ENCODE data around the gene SLC7A8. TPM values are rescaled to one million over a fixed set of nuclear protein-coding genes. Genes with fewer than 3 reads are reported as not detected.

The SLC7A8 gene
- total RNA-seq, 1 experiment from 2014 or later: 0.90 TPM

DNA sequence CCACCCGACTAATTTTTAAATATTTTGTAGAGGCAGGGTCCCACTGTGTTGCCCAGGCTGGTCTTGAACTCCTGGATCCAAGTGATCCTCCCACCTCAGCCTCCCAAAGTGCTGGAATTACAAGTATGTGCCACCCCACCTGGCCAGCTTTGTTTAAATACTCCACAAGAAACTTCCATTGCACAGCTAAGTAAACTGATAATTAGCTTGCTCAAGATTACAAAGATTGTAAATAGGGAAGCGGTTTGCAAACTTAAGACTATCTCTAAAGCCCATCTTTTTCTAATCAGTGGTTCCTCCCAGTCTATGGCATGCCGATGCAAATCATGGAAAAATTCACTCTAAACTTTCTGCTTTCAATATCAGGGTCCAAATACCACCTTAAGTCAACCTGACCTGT is 9.7 kb downstream of the SLC7A8 start:
- BruUV-seq (replicated peaks): no TSS peak
- no peak overlapping the region for H3K4me3 ChIP-seq (ENCODE audit: low read depth in 2 of 2, low read length in 2 of 2)
- TF ChIP-seq SIN3A (IDR thresholded peaks at IDR 0.05; ENCODE audit: borderline replicate concordance, insufficient read depth, low read depth, low read length): no peak
- no peak for TF ChIP-seq TCF7L2 (IDR thresholded peaks at IDR 0.05; ENCODE audit: low read depth, low read length)
- TF ChIP-seq POLR2AphosphoS5 (IDR thresholded peaks at IDR 0.05; ENCODE audit: low read depth, low read length): no peak
- TF ChIP-seq, protein P1, sequence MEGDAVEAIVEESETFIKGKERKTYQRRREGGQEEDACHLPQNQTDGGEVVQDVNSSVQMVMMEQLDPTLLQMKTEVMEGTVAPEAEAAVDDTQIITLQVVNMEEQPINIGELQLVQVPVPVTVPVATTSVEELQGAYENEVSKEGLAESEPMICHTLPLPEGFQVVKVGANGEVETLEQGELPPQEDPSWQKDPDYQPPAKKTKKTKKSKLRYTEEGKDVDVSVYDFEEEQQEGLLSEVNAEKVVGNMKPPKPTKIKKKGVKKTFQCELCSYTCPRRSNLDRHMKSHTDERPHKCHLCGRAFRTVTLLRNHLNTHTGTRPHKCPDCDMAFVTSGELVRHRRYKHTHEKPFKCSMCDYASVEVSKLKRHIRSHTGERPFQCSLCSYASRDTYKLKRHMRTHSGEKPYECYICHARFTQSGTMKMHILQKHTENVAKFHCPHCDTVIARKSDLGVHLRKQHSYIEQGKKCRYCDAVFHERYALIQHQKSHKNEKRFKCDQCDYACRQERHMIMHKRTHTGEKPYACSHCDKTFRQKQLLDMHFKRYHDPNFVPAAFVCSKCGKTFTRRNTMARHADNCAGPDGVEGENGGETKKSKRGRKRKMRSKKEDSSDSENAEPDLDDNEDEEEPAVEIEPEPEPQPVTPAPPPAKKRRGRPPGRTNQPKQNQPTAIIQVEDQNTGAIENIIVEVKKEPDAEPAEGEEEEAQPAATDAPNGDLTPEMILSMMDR (IDR thresholded peaks at IDR 0.05): no peak
- TF ChIP-seq, protein P2, sequence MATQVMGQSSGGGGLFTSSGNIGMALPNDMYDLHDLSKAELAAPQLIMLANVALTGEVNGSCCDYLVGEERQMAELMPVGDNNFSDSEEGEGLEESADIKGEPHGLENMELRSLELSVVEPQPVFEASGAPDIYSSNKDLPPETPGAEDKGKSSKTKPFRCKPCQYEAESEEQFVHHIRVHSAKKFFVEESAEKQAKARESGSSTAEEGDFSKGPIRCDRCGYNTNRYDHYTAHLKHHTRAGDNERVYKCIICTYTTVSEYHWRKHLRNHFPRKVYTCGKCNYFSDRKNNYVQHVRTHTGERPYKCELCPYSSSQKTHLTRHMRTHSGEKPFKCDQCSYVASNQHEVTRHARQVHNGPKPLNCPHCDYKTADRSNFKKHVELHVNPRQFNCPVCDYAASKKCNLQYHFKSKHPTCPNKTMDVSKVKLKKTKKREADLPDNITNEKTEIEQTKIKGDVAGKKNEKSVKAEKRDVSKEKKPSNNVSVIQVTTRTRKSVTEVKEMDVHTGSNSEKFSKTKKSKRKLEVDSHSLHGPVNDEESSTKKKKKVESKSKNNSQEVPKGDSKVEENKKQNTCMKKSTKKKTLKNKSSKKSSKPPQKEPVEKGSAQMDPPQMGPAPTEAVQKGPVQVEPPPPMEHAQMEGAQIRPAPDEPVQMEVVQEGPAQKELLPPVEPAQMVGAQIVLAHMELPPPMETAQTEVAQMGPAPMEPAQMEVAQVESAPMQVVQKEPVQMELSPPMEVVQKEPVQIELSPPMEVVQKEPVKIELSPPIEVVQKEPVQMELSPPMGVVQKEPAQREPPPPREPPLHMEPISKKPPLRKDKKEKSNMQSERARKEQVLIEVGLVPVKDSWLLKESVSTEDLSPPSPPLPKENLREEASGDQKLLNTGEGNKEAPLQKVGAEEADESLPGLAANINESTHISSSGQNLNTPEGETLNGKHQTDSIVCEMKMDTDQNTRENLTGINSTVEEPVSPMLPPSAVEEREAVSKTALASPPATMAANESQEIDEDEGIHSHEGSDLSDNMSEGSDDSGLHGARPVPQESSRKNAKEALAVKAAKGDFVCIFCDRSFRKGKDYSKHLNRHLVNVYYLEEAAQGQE (IDR thresholded peaks at IDR 0.05; ENCODE audit: insufficient read depth in 1 of 2, low read depth in 2 of 2, low read length in 1 of 2): no peak
- DNase-seq (ENCODE audit: low read depth, low spot score) (no peak), ATAC-seq (no peak)
- H3K27ac ChIP-seq (ENCODE audit: low read length): no peak overlapping the region
- CTCF ChIA-PET: no interaction called here
- POLR2A ChIA-PET: interaction anchor here (1.2 kb wide), 1 partner anchor 16 kb away, joined by 4 read pairs; no protein-coding TSS in a partner anchor
- no peaks in the 10 kb centered on the region for H3K36me3 ChIP-seq (ENCODE audit: control insufficient read depth, insufficient read depth, low read length)
- H3K4me1 ChIP-seq (ENCODE audit: control insufficient read depth, insufficient read depth, low read length): no peaks in the 10 kb centered on the region; the same call in 1 of the 2 replicates
- H3K9me3 ChIP-seq (ENCODE audit: control insufficient read depth, insufficient read depth, low read depth, low read length): no peaks in the 10 kb centered on the region
- intact Hi-C loops (cut with micrococcal nuclease; ENCODE audit: unreplicated experiment) (no loop called here), in situ Hi-C loops (cut with HindIII; ENCODE audit: low pct_unique_long_range_greater_than_20kb, low sequenced_read_pairs) (no loop called here)
- H3K27me3 ChIP-seq (ENCODE audit: control insufficient read depth, insufficient read depth, low read length): peaks cover 2% of the 10 kb centered on the region

DNA sequence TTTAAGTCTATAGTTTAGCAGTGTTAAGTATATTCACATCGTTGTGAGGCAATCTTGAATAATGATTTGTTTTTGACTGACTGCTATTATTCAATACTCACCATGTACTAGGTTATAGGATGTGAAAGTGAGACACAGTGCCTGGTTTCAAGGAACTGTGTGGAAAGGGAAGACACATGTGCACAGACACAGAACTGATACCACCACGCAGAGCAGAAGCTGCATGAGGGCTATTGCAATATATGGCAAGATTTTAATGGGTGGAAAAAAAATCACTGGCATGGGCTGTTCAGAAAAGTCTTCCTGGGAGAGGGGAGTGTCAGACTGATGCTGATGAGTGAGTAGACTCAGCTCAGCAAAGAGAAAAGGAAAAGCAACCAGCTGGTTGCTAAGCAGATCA is 10.4 kb downstream of the SLC7A8 start:
- Histone ChIP-seq H3K9me3 (ENCODE audit: control insufficient read depth, insufficient read depth, low read depth, low read length) (no peaks in the 10 kb centered on the region), H3K4me1 (ENCODE audit: control insufficient read depth, insufficient read depth, low read length) (no peaks in the 10 kb centered on the region; the same call in 1 of the 2 replicates), H3K4me3 (ENCODE audit: low read depth in 2 of 2, low read length in 2 of 2) (no peak overlapping the region), H3K36me3 (ENCODE audit: control insufficient read depth, insufficient read depth, low read length) (no peaks in the 10 kb centered on the region), H3K27ac (ENCODE audit: low read length) (no peak overlapping the region), H3K27me3 (ENCODE audit: control insufficient read depth, insufficient read depth, low read length) (peaks cover 2% of the 10 kb centered on the region)
- ChIA-PET CTCF (no interaction called here), POLR2A (no interaction called here)
- ATAC-seq (no peak), DNase-seq (ENCODE audit: low read depth, low spot score) (no peak)
- BruUV-seq (replicated peaks): no TSS peak
- in situ Hi-C loops (cut with HindIII; ENCODE audit: low pct_unique_long_range_greater_than_20kb, low sequenced_read_pairs): no loop called here
- TF ChIP-seq, protein P1 (IDR thresholded peaks at IDR 0.05): no peak
- TF ChIP-seq, protein P2 (IDR thresholded peaks at IDR 0.05; ENCODE audit: insufficient read depth in 1 of 2, low read depth in 2 of 2, low read length in 1 of 2): no peak
- TF ChIP-seq TCF7L2 (IDR thresholded peaks at IDR 0.05; ENCODE audit: low read depth, low read length): no peak
- no peak for TF ChIP-seq POLR2AphosphoS5 (IDR thresholded peaks at IDR 0.05; ENCODE audit: low read depth, low read length)
- TF ChIP-seq SIN3A (IDR thresholded peaks at IDR 0.05; ENCODE audit: borderline replicate concordance, insufficient read depth, low read depth, low read length): no peak
- intact Hi-C loops (cut with micrococcal nuclease; ENCODE audit: unreplicated experiment): no loop called here
